DOHH2 (cell line): ENCODE data around the gene ZNF772.

Experiments
- H3F3A ChIP-seq: fragments of 200-600 bp; sonication (generic), shearing (Covaris generic); 2 replicates; pipeline ENCODE4 v1.6.0; 2016; ENCODE audit warnings: antibody characterized with exemption, mild to moderate bottlenecking; ENCODE audit not compliant: control insufficient read depth, insufficient read depth
- H3K27ac ChIP-seq: fragments of 200-600 bp; sonication (generic); 2 replicates; pipeline ENCODE4 v1.5.1; 2014; ENCODE audit warnings: low read depth, mild to moderate bottlenecking, low read length, moderate library complexity
- H3K27me3 ChIP-seq: fragments of 200-600 bp; sonication (generic); 2 replicates; pipeline ENCODE4 v1.6.1; 2014; ENCODE audit warnings: mild to moderate bottlenecking, low read length, mixed read lengths; ENCODE audit not compliant: control insufficient read depth
- H3K36me3 ChIP-seq: fragments of 200-600 bp; sonication (generic); 2 replicates; pipeline ENCODE4 v1.6.1; 2014; ENCODE audit warnings: mild to moderate bottlenecking, low read length, moderate library complexity, mixed read lengths; ENCODE audit not compliant: control insufficient read depth
- H3K4me1 ChIP-seq: fragments of 200-600 bp; sonication (generic); 2 replicates; pipeline ENCODE4 v1.6.1; 2014; ENCODE audit warnings: mild to moderate bottlenecking, low read length, mixed read lengths; ENCODE audit not compliant: control insufficient read depth
- H3K4me2 ChIP-seq: fragments of 200-600 bp; sonication (generic); 2 replicates; pipeline ENCODE4 v1.6.0; 2014; ENCODE audit warnings: mild to moderate bottlenecking, low read length, moderate library complexity
- H3K4me3 ChIP-seq: fragments of 200-600 bp; sonication (generic); 2 replicates; pipeline ENCODE4 v1.5.1; 2014; ENCODE audit warnings: mild to moderate bottlenecking, low read length, mixed read lengths
- H3K79me2 ChIP-seq: fragments of 200-600 bp; sonication (generic); 2 replicates; pipeline ENCODE4 v1.6.1; 2014; ENCODE audit warnings: mild to moderate bottlenecking, low read length, mixed read lengths; ENCODE audit not compliant: control insufficient read depth
- H3K9me2 ChIP-seq: fragments of 200-600 bp; sonication (generic); replicated peaks from 2 replicates; pipeline ENCODE4 v1.6.1; 2014; ENCODE audit warnings: mild to moderate bottlenecking, low read length, mixed read lengths; ENCODE audit not compliant: control insufficient read depth
- H3K9me3 ChIP-seq: fragments of 200-600 bp; sonication (generic); 2 replicates; pipeline ENCODE4 v1.6.1; 2014; ENCODE audit warnings: antibody characterized with exemption, low read length, mixed read lengths; ENCODE audit not compliant: control insufficient read depth, insufficient read depth
- H4K20me1 ChIP-seq: fragments of 200-600 bp; sonication (generic); 2 replicates; pipeline ENCODE4 v1.6.0; 2014; ENCODE audit warnings: low read depth, mild to moderate bottlenecking, antibody characterized with exemption, low read length, moderate library complexity; ENCODE audit not compliant: control insufficient read depth, insufficient read depth
- EZH2phosphoT487 ChIP-seq: fragments of 200-600 bp; sonication (generic); IDR thresholded peaks from 2 replicates; pipeline ENCODE4 v1.6.1; 2017; ENCODE audit warnings: borderline replicate concordance, mild to moderate bottlenecking, antibody characterized with exemption, low read length, moderate library complexity, mixed read lengths
- TF ChIP-seq, protein P1 (sequence below): fragments of 200-600 bp; sonication (generic); IDR thresholded peaks from one replicate; pipeline ENCODE4 v1.5.1; 2014; ENCODE audit warnings: antibody characterized with exemption, mild to moderate bottlenecking, low read depth, low read length; ENCODE audit not compliant: poor library complexity, severe bottlenecking

ZNF772 gene

GRCh38 chr19:57438925-57439324, 38.4 kb downstream of the ZNF772 start:
- Histone ChIP-seq H3K9me3 (peaks cover 33% of the 10 kb centered on the region), H3K4me3 (no peak overlapping the region), H3K4me1 (peaks cover 16% of the 10 kb centered on the region), H3K27ac (no peak overlapping the region), H3K4me2 (no peak overlapping the region), H3K36me3 (peaks cover 19% of the 10 kb centered on the region; the same call in 1 of the 2 replicates), H3F3A (no peaks in the 10 kb centered on the region), H4K20me1 (no peaks in the 10 kb centered on the region), H3K79me2 (peaks cover 12% of the 10 kb centered on the region), H3K27me3 (no peaks in the 10 kb centered on the region), H3K9me2 (no peaks in the 10 kb centered on the region)
- TF ChIP-seq EZH2phosphoT487: no peak
- TF ChIP-seq, protein P1, sequence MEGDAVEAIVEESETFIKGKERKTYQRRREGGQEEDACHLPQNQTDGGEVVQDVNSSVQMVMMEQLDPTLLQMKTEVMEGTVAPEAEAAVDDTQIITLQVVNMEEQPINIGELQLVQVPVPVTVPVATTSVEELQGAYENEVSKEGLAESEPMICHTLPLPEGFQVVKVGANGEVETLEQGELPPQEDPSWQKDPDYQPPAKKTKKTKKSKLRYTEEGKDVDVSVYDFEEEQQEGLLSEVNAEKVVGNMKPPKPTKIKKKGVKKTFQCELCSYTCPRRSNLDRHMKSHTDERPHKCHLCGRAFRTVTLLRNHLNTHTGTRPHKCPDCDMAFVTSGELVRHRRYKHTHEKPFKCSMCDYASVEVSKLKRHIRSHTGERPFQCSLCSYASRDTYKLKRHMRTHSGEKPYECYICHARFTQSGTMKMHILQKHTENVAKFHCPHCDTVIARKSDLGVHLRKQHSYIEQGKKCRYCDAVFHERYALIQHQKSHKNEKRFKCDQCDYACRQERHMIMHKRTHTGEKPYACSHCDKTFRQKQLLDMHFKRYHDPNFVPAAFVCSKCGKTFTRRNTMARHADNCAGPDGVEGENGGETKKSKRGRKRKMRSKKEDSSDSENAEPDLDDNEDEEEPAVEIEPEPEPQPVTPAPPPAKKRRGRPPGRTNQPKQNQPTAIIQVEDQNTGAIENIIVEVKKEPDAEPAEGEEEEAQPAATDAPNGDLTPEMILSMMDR: no peak

GRCh38 chr19:57437931-57438330, 39.4 kb downstream of the ZNF772 start:
- H3K4me3 ChIP-seq: no peak overlapping the region
- no peaks in the 10 kb centered on the region for H3K27me3 ChIP-seq
- no peaks in the 10 kb centered on the region for H3F3A ChIP-seq
- H3K9me3 ChIP-seq: peaks cover 32% of the 10 kb centered on the region
- H3K9me2 ChIP-seq: no peaks in the 10 kb centered on the region
- TF ChIP-seq, protein P1: no peak
- TF ChIP-seq EZH2phosphoT487: no peak
- H3K4me2 ChIP-seq: no peak overlapping the region
- no peaks in the 10 kb centered on the region for H4K20me1 ChIP-seq
- peaks cover 16% of the 10 kb centered on the region for H3K4me1 ChIP-seq
- peaks cover 9% of the 10 kb centered on the region; the same call in 1 of the 2 replicates for H3K36me3 ChIP-seq
- H3K27ac ChIP-seq: no peak overlapping the region
- peaks cover 12% of the 10 kb centered on the region for H3K79me2 ChIP-seq

DNA sequence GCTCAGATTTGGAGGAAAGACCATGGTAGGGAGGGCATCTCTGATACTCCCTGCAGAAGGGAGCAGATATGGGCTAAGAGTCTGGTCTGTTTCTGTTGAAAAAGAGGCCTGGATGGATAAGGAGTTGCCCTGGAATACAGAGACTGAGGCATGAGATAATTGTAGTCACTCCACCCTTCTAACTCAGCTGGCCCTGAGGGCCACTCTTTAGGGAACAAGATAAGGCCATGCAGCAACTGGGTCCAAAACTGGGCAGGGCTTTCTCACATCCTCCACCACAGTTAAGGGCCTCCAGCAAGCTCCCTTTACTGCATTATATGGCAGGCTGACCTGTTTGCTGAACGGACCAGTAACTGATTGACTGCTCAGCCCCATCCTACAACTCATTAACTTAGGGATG, 40.9 kb downstream of the ZNF772 start:
- H3K4me1 ChIP-seq: peaks cover 16% of the 10 kb centered on the region
- H3K36me3 ChIP-seq: peaks cover 8% of the 10 kb centered on the region; the same call in 1 of the 2 replicates
- no peak overlapping the region for H3K27ac ChIP-seq
- peak overlapping the region; percentile 92 for H3K4me2 ChIP-seq
- H4K20me1 ChIP-seq: no peaks in the 10 kb centered on the region
- H3K9me3 ChIP-seq: peaks cover 28% of the 10 kb centered on the region
- H3K4me3 ChIP-seq: peak overlapping the region; percentile 95
- TF ChIP-seq EZH2phosphoT487: no peak
- TF ChIP-seq, protein P1: no peak
- H3K79me2 ChIP-seq: peaks cover 12% of the 10 kb centered on the region
- no peaks in the 10 kb centered on the region for H3K27me3 ChIP-seq
- H3K9me2 ChIP-seq: no peaks in the 10 kb centered on the region
- H3F3A ChIP-seq: no peaks in the 10 kb centered on the region
